ENCODE data around the gene TGFBR2. TPM values are rescaled to one million over a fixed set of nuclear protein-coding genes. Genes with fewer than 3 reads are reported as not detected.
"Not testable (repeated sequence)": the region's sequence is repeated elsewhere in the genome, so short reads cannot be mapped to it uniquely, and the experiment has no call there.

Gene TGFBR2
- polyA plus RNA-seq, 4 donors = 111 to 151 (median 125) TPM

DNA sequence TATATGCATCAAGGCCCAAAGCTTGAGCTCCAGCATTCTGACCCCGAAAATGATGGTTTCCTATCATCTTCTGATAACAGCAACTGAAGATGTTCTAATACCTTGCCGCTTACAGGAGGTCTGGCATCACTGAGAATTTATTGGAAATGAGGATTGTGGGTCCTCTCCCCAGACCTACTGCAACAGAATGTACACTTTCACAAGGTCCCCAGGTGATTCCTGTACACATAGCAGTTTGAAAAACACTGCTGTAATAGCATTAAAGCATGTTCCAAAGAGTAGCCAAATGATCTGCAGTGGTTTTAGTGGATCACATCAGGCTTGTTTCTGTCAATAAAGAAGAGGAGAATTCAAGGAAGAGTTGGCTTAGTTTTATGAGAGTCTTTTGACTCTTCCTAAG, 11.3 kb downstream of the TGFBR2 start:
- DNase-seq (ENCODE audit: low read depth in 4 of 4, low spot score in 3 of 4) = no peak

DNA sequence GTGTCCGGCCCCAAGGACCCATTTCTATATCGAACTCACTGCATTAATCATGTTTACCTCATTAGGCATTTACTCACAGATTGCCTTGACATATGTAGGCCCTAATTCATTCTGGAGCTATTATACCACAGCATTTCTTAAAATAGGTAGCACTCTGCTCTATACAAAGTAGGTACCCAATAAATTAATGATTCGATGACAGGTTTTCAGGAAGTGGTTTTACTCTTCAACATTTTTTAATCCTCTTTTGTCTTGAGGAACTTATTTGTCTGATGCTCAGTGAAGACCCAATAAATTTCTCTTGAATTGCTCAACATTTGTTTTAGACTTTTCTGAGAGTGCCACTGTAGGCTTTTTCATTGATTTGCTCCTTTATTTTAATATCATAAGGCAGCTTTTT, 12.1 kb downstream of the TGFBR2 start:
- DNase-seq (ENCODE audit: low read depth in 4 of 4, low spot score in 3 of 4) = no peak

GRCh38 chr3:30619318-30619717, 12.9 kb downstream of the TGFBR2 start:
- DNase-seq (ENCODE audit: low read depth in 4 of 4, low spot score in 3 of 4) = no peak

DNA sequence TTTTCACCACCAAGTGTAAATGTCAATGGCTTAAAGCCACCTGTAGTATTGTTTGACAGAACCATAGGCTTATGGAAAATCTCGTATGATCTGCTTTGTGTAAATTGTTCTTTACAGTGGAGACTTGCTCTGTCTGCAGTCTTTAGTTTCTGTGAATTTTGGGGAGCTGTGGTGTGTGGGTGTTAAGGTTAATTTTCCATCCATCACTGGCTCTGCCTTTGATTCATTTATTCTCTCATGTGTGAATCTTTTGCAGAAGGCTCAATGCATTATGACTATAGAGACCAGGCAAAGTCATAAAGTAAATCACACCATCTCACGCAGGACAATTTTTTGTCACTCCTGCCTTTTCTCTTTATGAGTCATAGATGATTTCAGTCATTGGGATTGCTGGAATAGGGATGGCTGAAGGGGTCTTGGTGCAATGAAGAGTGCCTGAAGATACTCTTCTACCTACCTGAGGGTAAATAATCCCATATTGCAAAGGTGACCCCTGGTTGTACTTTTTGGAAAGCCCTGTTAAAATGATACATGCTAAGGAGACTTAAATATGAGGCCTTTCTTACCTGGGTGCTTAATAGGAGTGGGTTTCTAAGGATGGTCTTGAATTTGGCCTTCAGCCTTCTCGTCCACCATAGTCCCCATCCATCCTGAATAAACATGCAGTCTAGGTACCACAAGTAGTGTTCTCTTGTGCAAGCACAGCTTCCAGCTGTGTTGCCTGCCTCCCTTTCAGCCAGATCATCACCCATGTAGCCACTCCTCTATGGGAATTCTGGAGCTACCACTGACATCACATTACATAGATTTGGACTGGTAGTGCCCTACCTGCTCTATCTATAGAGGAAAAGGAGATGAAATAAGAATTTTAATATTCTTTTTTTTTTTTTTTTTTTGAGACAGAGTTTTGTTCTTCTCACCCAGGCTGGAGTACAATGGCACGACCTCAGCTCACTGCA, 14.3 kb downstream of the TGFBR2 start:
- DNase-seq (ENCODE audit: low read depth in 4 of 4, low spot score in 3 of 4) = no peak

DNA sequence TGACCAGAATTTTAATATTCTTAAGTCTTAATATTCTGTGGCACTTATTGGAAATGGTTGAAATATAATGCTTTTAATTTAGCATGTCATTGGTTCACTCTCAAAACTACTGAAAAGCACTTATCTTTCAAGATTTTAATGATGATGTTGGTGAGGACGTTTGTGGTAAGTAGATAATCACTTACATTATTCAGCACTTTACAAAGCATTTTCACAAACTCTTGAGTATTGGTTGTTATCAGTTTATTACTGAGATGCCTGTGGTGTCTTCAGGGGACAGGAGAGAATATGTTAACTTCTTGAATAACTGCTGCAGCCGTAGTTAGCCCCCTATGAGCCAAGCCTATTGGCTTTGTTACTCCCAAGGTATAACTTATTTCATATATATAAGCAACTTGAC, 15.2 kb downstream of the TGFBR2 start:
- DNase-seq (ENCODE audit: low read depth in 4 of 4, low spot score in 3 of 4) = no peak

DNA sequence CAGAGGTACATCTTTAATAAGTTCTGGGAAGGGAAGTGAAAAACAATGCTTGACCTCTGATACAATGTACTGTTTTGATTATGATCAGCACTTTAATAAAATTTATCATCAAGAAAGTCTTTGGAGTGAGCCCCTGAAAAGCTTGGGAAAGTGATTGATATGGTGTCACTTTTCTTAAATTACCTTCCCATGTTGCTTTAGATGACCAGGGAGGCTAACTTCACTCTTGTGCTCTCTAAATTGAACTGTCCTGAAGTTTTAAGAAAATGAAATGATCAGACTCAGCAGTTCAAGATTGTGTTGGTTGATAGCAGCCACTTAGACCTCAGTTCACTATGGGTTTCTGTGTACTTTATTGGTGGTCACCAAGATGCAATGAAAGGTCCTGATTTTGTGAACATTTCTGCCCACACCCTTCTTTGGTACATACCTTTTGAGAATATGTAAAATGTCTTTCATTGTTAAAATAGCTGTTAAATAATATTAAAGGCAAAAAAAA, 15.7 kb downstream of the TGFBR2 start:
- no peak for DNase-seq (ENCODE audit: low read depth in 4 of 4, low spot score in 3 of 4)

DNA sequence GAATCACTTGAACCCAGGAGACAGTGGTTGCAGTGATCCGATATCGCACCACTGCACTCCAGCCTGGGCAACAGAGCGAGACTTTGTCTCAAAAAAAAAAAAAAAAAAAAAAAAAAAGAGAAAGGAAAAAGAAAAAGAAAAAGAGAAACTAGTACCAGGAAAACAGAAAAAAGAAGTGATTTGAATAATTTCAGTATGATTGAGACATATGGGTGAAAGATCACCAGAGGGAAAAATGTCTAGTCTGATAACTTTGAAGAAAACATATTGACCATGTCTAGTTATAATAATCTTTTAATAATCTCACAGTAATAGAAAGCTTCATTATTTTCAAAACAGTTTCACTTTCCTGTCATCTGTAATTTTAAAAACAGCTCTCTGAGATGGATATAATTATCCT, 16.4 kb downstream of the TGFBR2 start:
- no peak for DNase-seq (ENCODE audit: low read depth in 4 of 4, low spot score in 3 of 4)

GRCh38 chr3:30623351-30623750, 16.9 kb downstream of the TGFBR2 start:
- DNase-seq (ENCODE audit: low read depth in 4 of 4, low spot score in 3 of 4) = no peak

DNA sequence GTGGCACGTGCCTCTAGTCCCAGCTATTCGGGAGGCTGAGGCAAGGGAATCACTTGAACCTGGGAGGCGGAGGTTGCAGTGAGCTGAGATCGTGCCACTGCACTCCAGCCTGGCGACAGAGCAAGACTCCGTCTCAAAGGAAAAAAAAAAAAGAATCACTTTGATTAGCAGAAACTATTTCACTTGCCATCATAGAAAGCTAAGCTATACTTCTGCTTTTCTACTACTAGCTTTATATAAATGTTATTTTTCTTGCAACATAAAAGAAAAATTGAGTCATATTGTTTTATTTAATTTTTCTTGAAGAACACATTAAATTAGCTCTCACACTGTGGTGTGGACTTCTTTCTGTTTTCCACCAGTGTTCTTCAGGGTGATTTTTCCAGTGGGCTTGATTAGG, 18.1 kb downstream of the TGFBR2 start:
- not testable (repeated sequence) for DNase-seq (ENCODE audit: low read depth in 4 of 4, low spot score in 3 of 4)

DNA sequence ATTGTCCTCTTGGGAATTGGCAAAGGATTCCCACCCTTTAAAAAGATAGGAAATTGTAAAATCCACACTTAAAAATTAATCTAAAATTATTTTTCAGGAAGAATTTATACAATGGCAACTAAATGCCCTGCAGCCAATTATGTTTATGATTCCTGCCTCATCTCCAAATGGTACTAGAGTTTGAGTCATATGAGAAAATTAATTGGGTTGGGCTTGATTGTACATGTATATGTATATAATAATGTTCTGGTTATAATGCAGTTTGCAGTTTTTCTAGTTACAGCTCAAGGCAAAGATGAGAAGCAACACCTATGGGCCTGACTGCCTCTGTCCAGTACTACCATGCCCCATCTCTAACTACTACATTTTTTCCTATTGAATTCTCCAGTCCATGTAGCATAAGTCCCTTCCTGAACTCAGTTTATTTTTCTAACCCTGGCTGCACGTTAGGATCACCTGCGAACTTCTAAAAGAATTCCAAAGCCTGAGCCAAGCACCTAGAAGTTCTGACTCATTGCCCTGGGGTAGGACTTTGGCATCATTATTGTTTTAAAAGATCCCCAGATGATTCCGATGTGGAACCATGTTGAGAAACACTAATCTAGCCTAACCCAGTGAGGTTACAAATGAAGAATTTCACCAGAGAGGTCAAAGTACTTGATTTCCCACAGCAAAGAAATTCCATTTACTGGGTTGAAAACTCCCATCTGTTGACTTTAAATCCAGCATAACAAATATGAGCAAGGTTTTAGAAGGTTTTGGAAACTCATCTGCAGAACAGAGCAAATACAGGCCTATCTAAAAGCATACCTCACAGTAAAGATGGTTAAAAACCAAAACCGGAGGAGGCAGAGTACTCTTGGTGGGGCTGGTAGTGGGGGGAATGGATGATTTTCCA, 19.4 kb downstream of the TGFBR2 start:
- no peak for DNase-seq (ENCODE audit: low read depth in 4 of 4, low spot score in 3 of 4)

GRCh38 chr3:30626443-30627180, 20.2 kb downstream of the TGFBR2 start:
- no peak for DNase-seq (ENCODE audit: low read depth in 4 of 4, low spot score in 3 of 4)

- DNase-seq (ENCODE audit: low read depth in 4 of 4, low spot score in 3 of 4) = no peak
These were observed 22.0 kb downstream of the TGFBR2 start for GRCh38 chr3:30628205-30628900.

DNA sequence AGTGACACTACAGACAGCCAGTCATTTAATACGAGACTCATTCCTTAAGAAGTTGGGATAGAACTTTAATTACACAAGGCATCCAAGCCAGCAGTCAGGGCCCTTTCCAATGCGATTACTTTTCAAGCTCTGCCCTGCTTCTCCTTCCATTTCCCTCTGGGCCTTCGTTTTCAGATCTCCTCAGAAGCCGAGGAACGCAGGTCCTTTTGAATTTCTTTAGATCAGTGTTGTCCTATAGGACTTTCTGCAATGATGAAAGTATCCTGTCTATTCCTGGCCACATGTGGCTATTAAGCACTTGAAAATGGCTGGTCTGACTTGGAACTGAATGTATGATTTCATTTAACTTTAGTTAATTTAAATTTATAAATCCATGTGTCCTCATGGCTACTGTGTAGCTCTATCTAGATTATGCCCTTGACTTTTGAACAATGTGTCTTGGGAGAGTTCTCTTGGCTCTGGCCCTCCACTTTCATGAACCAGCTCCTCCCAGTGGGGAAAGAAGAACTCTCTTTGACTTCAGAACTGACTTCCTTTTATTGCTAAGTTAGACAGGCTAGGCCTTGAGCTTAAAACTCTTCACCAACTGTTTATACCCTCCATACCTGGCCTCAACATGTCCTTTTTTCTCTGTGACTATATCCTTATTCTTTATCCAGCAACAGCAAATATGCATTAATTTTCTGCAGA, 22.6 kb downstream of the TGFBR2 start:
- DNase-seq (ENCODE audit: low read depth in 4 of 4, low spot score in 3 of 4) = no peak

DNA sequence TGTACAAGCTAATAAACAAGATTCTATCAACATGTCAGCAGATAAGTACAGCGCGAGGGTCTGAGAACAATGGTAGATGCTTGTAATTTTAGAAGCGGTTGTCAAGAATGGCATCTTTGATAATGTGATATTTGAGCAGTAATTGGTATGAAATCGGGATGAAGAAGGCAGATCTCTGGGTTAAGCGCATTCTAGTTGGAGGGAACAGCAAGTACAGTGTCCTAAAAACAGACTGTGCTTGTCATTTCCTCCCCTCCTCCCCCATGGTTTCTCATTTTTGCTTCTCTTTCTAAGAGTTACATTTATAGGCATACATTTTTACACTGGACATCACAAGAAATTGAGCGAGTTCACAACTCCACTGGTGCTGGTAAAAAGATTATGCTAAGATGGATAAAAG, 23.3 kb downstream of the TGFBR2 start:
- no peak for DNase-seq (ENCODE audit: low read depth in 4 of 4, low spot score in 3 of 4)

GRCh38 chr3:30630238-30631030, 24.0 kb downstream of the TGFBR2 start:
- DNase-seq (ENCODE audit: low read depth in 4 of 4, low spot score in 3 of 4) = no peak

- DNase-seq (ENCODE audit: low read depth in 4 of 4, low spot score in 3 of 4) = no peak
These were observed 25.0 kb downstream of the TGFBR2 start for GRCh38 chr3:30631243-30631904.

- DNase-seq (ENCODE audit: low read depth in 4 of 4, low spot score in 3 of 4) = no peak
These were observed 25.7 kb downstream of the TGFBR2 start for GRCh38 chr3:30632065-30632464.

DNA sequence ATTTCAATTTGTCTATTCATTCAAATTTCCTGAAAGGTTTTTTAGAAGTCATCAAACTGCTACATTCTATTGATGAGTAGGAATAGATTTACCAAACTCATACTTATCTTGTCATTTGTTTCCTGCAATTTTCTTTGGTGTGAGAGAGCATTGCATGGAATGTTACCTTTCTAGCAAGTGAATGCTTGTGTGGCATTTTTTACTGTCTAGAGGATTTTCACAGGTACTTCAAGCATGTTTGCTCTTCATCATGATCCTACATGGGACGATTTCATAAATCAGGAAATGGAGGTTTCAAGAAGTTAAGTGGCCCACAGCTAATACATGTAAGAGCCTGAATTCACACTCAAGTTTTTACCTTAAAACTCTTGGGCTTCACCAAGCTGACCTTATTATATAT, 26.1 kb downstream of the TGFBR2 start:
- no peak for DNase-seq (ENCODE audit: low read depth in 4 of 4, low spot score in 3 of 4)

Measured in right renal pelvis (tissue), 4 donors.